Measurements from ENCODE around the gene SCN4A.

Gene SCN4A

GRCh38 chr17:64001763-64002529 is 29.2 kb upstream of the SCN4A start:
- DNase-seq: no peak

GRCh38 chr17:64001091-64001579 is 28.4 kb upstream of the SCN4A start:
- DNase-seq: no peak

GRCh38 chr17:63999680-64000531 is 27.2 kb upstream of the SCN4A start:
- no peak for DNase-seq

GRCh38 chr17:63998721-63999679 is 26.3 kb upstream of the SCN4A start:
- peak; percentile 50 for DNase-seq

GRCh38 chr17:63998050-63998720 is 25.5 kb upstream of the SCN4A start, which contains the start of gene PRR29:
Gene PRR29, plus strand, starts transcription at chr17:63998351. Its CDS starts 14 bp downstream, at chr17:63998365.
- DNase-seq: peak; percentile 77

- no peak for DNase-seq
Measured at GRCh38 chr17:63997341-63998048, 24.8 kb upstream of the SCN4A start.

- no peak for DNase-seq
Measured at GRCh38 chr17:63996430-63997182, 23.9 kb upstream of the SCN4A start.

- no peak for DNase-seq
Measured at GRCh38 chr17:63995626-63996025, 22.9 kb upstream of the SCN4A start.

- DNase-seq: peak; percentile 62
Measured at GRCh38 chr17:63993368-63993985, 20.8 kb upstream of the SCN4A start.

GRCh38 chr17:63991611-63992010 is 18.9 kb upstream of the SCN4A start:
- no peak for DNase-seq

GRCh38 chr17:63989622-63990345 is 17.1 kb upstream of the SCN4A start:
- DNase-seq: no peak

- no peak for DNase-seq
Measured at GRCh38 chr17:63988741-63989621, 16.3 kb upstream of the SCN4A start.

- no peak for DNase-seq
Measured at GRCh38 chr17:63988127-63988478, 15.4 kb upstream of the SCN4A start.

GRCh38 chr17:63987221-63988126 is 14.8 kb upstream of the SCN4A start:
- DNase-seq: no peak

- DNase-seq: no peak
Measured at GRCh38 chr17:63986821-63987220, 14.1 kb upstream of the SCN4A start.

- DNase-seq: no peak
Measured at GRCh38 chr17:63985387-63986140, 12.8 kb upstream of the SCN4A start.

Data from CD4-positive, alpha-beta T cell treated with Interleukin-17A for 1 hour (primary cell).